ENCODE results near the gene NBAS. TPM values are rescaled to one million over a fixed set of nuclear protein-coding genes. Genes with fewer than 3 reads are reported as not detected.

NBAS gene
- total RNA-seq, 2 experiments from 2014 or later = 24.4 to 28.8 TPM

GRCh38 chr2:15122915-15123314, 438.2 kb downstream of the NBAS start:
- no peaks in the 10 kb centered on the region for H3K79me2 ChIP-seq (ENCODE audit: insufficient read depth, low read depth, low read length)
- ChIA-PET CTCF (ENCODE audit: unreplicated experiment) (no interaction called here), POLR2A (interaction anchor here (1.1 kb wide), 1 partner anchor 10 kb away, joined by 3 read pairs; no protein-coding TSS in a partner anchor)
- DNase-seq (ENCODE audit: low spot score) = no peak
- peaks cover 25% of the 10 kb centered on the region for H3K4me1 ChIP-seq (ENCODE audit: insufficient read depth, low read length, poor library complexity, severe bottlenecking)
- H3K4me2 ChIP-seq (ENCODE audit: low read length) = no peak overlapping the region
- no peak overlapping the region for H3K27ac ChIP-seq (ENCODE audit: low read depth, low read length, poor library complexity, severe bottlenecking)
- H3K9me3 ChIP-seq (ENCODE audit: low read length) = no peaks in the 10 kb centered on the region
- intact Hi-C loops (cut with micrococcal nuclease; ENCODE audit: unreplicated experiment) = no loop called here
- no peak overlapping the region for H3K4me3 ChIP-seq (ENCODE audit: low read depth, low read length, poor library complexity, severe bottlenecking)
- H2AFZ ChIP-seq (ENCODE audit: low read length) = no peak overlapping the region
- no peaks in the 10 kb centered on the region for H3K36me3 ChIP-seq (ENCODE audit: insufficient read depth, low read length)
- TF ChIP-seq EZH2phosphoT487 (IDR thresholded peaks at IDR 0.05; ENCODE audit: borderline replicate concordance, low read depth, low read length) (no peak), CTCF (conservative IDR thresholded peaks at IDR 0.05; ENCODE audit: low read length) (no peak)
- H3K9me2 ChIP-seq (ENCODE audit: insufficient read depth, low read length) = no peaks in the 10 kb centered on the region
- no TSS peak for BruUV-seq (replicated peaks)
- H4K20me1 ChIP-seq (ENCODE audit: insufficient read depth, low read length) = no peaks in the 10 kb centered on the region

- intact Hi-C loops (cut with micrococcal nuclease; ENCODE audit: unreplicated experiment) = no loop called here
- no peaks in the 10 kb centered on the region for H3K36me3 ChIP-seq (ENCODE audit: insufficient read depth, low read length)
- BruUV-seq (replicated peaks) = no TSS peak
- no peaks in the 10 kb centered on the region for H4K20me1 ChIP-seq (ENCODE audit: insufficient read depth, low read length)
- TF ChIP-seq EZH2phosphoT487 (IDR thresholded peaks at IDR 0.05; ENCODE audit: borderline replicate concordance, low read depth, low read length) = no peak
- no peak for TF ChIP-seq CTCF (conservative IDR thresholded peaks at IDR 0.05; ENCODE audit: low read length)
- no peak overlapping the region for H3K4me3 ChIP-seq (ENCODE audit: low read depth, low read length, poor library complexity, severe bottlenecking)
- no peak overlapping the region for H3K27ac ChIP-seq (ENCODE audit: low read depth, low read length, poor library complexity, severe bottlenecking)
- DNase-seq (ENCODE audit: low spot score) = no peak
- no peak overlapping the region for H3K4me2 ChIP-seq (ENCODE audit: low read length)
- H3K79me2 ChIP-seq (ENCODE audit: insufficient read depth, low read depth, low read length) = no peaks in the 10 kb centered on the region
- H3K9me3 ChIP-seq (ENCODE audit: low read length) = no peaks in the 10 kb centered on the region
- H2AFZ ChIP-seq (ENCODE audit: low read length) = no peak overlapping the region; the same call in 1 of the 2 replicates
- ChIA-PET CTCF (ENCODE audit: unreplicated experiment) (no interaction called here), POLR2A (interaction anchor here (1.4 kb wide), 1 partner anchor 58 kb away, joined by 4 read pairs; no protein-coding TSS in a partner anchor)
- no peaks in the 10 kb centered on the region for H3K9me2 ChIP-seq (ENCODE audit: insufficient read depth, low read length)
- peaks cover 16% of the 10 kb centered on the region for H3K4me1 ChIP-seq (ENCODE audit: insufficient read depth, low read length, poor library complexity, severe bottlenecking)
These were observed 440.5 kb downstream of the NBAS start for GRCh38 chr2:15120631-15121030.

GRCh38 chr2:15119722-15120175, 441.4 kb downstream of the NBAS start:
- no peaks in the 10 kb centered on the region for H4K20me1 ChIP-seq (ENCODE audit: insufficient read depth, low read length)
- no peak overlapping the region for H3K4me3 ChIP-seq (ENCODE audit: low read depth, low read length, poor library complexity, severe bottlenecking)
- H3K36me3 ChIP-seq (ENCODE audit: insufficient read depth, low read length) = no peaks in the 10 kb centered on the region
- H3K27ac ChIP-seq (ENCODE audit: low read depth, low read length, poor library complexity, severe bottlenecking) = no peak overlapping the region
- H2AFZ ChIP-seq (ENCODE audit: low read length) = peak overlapping the region; percentile 42; the same call in 1 of the 2 replicates
- peak overlapping the region; percentile 18; the same call in 1 of the 2 replicates for H3K4me2 ChIP-seq (ENCODE audit: low read length)
- no TSS peak for BruUV-seq (replicated peaks)
- H3K9me3 ChIP-seq (ENCODE audit: low read length) = no peaks in the 10 kb centered on the region
- H3K79me2 ChIP-seq (ENCODE audit: insufficient read depth, low read depth, low read length) = no peaks in the 10 kb centered on the region
- ChIA-PET CTCF (ENCODE audit: unreplicated experiment) (no interaction called here), POLR2A (no interaction called here)
- no peak for TF ChIP-seq CTCF (conservative IDR thresholded peaks at IDR 0.05; ENCODE audit: low read length)
- no peak for TF ChIP-seq EZH2phosphoT487 (IDR thresholded peaks at IDR 0.05; ENCODE audit: borderline replicate concordance, low read depth, low read length)
- no peaks in the 10 kb centered on the region for H3K9me2 ChIP-seq (ENCODE audit: insufficient read depth, low read length)
- DNase-seq (ENCODE audit: low spot score) = no peak
- intact Hi-C loops (cut with micrococcal nuclease; ENCODE audit: unreplicated experiment) = no loop called here
- H3K4me1 ChIP-seq (ENCODE audit: insufficient read depth, low read length, poor library complexity, severe bottlenecking) = peaks cover 16% of the 10 kb centered on the region

Measured in OCI-LY7 (cell line).